Liver (tissue), 3 donors: ENCODE results near the gene CBL.

ENCODE experiments used
- EGR1 ChIP-seq, 2 donors: IDR thresholded peaks; 2 replicates each; pipeline ENCODE4 v1.6.1; 2016 to 2018; ENCODE audit warnings: antibody characterized with exemption in 2 of 2, low read depth in 2 of 2
- HNF4G ChIP-seq: IDR thresholded peaks from 2 replicates; pipeline ENCODE4 v1.6.1; 2016; ENCODE audit warnings: antibody characterized with exemption
- RAD21 ChIP-seq, 2 donors: IDR thresholded peaks; 2 replicates each; pipeline ENCODE4 v1.6.1; 2016; ENCODE audit warnings: antibody characterized with exemption in 2 of 2, mild to moderate bottlenecking in 2 of 2
- SP1 ChIP-seq: IDR thresholded peaks from 2 replicates; pipeline ENCODE4 v1.6.1; 2018; ENCODE audit warnings: antibody characterized with exemption, mild to moderate bottlenecking
- TF ChIP-seq, protein P1 (sequence below): fragments of 150-350 bp; IDR thresholded peaks from 2 replicates; pipeline ENCODE4 v1.5.1; 2017; ENCODE audit warnings: improper control_type of control experiment, low read depth, low read length; ENCODE audit not compliant: missing input control
- TF ChIP-seq, protein P2 (sequence below): IDR thresholded peaks from 2 replicates; pipeline ENCODE4 v1.6.1; 2016; ENCODE audit warnings: antibody characterized with exemption, mild to moderate bottlenecking
- donor health status: healthy.
- donor health status: healthy.

DNA sequence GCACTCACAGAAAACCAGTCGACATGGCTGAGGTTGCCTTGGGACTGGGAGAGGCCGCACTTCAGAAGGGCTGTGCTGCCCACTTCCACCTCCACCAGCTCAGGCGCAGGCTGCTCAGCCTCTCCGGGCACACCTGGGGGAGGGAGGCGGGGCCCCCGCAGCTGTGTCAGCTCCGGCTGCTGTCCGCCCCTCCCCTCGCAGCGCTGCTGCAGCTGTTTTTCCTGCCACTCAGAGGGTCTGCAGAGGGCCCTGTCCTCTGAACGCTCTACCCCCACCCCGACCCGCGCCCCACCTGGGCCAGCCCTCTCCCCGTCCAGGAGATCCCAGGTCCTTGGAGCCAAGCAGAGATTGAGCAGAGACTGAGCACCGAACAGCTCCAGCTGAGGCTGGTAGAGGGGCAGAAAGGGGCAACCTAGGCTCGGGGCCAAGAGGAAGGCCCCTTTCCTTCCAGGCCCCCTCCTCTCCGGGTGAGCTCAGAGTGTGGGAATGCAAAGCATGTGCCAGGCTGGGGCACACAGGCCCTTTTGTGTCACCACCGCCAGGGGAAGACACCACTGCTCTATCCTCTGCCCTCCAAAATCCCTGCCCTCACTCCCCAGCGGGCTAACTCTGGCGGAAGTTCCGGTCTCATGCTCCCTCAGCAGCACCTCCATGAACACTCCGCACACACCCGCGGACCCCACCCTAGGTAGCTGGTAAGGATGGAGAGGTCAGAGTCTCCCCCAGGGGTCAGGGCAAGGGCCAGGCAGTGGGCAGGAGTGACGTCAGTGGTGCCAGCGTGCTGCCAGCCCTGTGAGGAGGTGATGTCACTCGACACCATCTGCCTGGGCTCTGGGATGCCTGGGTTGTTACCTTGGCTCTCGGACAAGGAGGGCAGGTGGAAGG is 109.2 kb downstream of the CBL start:
- TF ChIP-seq, protein P1, sequence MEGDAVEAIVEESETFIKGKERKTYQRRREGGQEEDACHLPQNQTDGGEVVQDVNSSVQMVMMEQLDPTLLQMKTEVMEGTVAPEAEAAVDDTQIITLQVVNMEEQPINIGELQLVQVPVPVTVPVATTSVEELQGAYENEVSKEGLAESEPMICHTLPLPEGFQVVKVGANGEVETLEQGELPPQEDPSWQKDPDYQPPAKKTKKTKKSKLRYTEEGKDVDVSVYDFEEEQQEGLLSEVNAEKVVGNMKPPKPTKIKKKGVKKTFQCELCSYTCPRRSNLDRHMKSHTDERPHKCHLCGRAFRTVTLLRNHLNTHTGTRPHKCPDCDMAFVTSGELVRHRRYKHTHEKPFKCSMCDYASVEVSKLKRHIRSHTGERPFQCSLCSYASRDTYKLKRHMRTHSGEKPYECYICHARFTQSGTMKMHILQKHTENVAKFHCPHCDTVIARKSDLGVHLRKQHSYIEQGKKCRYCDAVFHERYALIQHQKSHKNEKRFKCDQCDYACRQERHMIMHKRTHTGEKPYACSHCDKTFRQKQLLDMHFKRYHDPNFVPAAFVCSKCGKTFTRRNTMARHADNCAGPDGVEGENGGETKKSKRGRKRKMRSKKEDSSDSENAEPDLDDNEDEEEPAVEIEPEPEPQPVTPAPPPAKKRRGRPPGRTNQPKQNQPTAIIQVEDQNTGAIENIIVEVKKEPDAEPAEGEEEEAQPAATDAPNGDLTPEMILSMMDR = no peak
- TF ChIP-seq EGR1 (IDR thresholded peaks at IDR 0.05; ENCODE audit: low read depth in 2 of 2) (no peak), RAD21 (IDR thresholded peaks at IDR 0.05) (no peak), HNF4G (no peak), SP1 (no peak)
- TF ChIP-seq, protein P2, sequence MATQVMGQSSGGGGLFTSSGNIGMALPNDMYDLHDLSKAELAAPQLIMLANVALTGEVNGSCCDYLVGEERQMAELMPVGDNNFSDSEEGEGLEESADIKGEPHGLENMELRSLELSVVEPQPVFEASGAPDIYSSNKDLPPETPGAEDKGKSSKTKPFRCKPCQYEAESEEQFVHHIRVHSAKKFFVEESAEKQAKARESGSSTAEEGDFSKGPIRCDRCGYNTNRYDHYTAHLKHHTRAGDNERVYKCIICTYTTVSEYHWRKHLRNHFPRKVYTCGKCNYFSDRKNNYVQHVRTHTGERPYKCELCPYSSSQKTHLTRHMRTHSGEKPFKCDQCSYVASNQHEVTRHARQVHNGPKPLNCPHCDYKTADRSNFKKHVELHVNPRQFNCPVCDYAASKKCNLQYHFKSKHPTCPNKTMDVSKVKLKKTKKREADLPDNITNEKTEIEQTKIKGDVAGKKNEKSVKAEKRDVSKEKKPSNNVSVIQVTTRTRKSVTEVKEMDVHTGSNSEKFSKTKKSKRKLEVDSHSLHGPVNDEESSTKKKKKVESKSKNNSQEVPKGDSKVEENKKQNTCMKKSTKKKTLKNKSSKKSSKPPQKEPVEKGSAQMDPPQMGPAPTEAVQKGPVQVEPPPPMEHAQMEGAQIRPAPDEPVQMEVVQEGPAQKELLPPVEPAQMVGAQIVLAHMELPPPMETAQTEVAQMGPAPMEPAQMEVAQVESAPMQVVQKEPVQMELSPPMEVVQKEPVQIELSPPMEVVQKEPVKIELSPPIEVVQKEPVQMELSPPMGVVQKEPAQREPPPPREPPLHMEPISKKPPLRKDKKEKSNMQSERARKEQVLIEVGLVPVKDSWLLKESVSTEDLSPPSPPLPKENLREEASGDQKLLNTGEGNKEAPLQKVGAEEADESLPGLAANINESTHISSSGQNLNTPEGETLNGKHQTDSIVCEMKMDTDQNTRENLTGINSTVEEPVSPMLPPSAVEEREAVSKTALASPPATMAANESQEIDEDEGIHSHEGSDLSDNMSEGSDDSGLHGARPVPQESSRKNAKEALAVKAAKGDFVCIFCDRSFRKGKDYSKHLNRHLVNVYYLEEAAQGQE = no peak
